ENCODE data around the gene MIOS.

The MIOS gene

DNA sequence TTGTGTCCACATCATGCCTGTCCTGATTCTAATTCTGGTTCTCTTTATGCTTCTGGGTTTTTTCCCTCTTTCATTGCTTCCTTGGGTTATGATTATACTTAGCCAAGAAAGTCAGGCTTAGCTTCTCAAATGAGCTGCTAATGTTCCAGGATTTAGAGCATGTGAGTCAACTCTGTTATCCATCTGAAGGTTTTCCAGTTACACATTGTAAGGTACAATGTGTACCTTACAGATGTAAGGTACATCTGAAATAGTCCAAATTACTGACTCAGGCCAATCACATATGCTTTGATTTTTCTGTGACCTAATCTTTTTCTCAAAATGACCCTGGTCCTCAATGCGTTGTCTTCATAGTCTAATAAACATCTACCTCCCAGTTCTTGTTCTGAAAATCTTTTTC lies 13.3 kb upstream of the MIOS start:
- no peaks in the 10 kb centered on the region for H3K36me3 ChIP-seq (ENCODE audit: control insufficient read depth in 2 of 2, insufficient read depth in 1 of 2, low read length in 2 of 2)
- ChIA-PET POLR2A (no interaction called here), CTCF (no interaction called here)
- no peak for TF ChIP-seq ZNF175 (tag by site-specific recombination; IDR thresholded peaks at IDR 0.05)
- no peak for TF ChIP-seq ZNF280D (tag by site-specific recombination; IDR thresholded peaks at IDR 0.05)
- TF ChIP-seq ZNF169 (tag by site-specific recombination; IDR thresholded peaks at IDR 0.05) = no peak
- no peak for TF ChIP-seq ZNF670 (tag by site-specific recombination; IDR thresholded peaks at IDR 0.05; ENCODE audit: low read depth)
- no peak for TF ChIP-seq ZNF791 (tag by site-specific recombination; IDR thresholded peaks at IDR 0.05)
- TF ChIP-seq, protein P1, sequence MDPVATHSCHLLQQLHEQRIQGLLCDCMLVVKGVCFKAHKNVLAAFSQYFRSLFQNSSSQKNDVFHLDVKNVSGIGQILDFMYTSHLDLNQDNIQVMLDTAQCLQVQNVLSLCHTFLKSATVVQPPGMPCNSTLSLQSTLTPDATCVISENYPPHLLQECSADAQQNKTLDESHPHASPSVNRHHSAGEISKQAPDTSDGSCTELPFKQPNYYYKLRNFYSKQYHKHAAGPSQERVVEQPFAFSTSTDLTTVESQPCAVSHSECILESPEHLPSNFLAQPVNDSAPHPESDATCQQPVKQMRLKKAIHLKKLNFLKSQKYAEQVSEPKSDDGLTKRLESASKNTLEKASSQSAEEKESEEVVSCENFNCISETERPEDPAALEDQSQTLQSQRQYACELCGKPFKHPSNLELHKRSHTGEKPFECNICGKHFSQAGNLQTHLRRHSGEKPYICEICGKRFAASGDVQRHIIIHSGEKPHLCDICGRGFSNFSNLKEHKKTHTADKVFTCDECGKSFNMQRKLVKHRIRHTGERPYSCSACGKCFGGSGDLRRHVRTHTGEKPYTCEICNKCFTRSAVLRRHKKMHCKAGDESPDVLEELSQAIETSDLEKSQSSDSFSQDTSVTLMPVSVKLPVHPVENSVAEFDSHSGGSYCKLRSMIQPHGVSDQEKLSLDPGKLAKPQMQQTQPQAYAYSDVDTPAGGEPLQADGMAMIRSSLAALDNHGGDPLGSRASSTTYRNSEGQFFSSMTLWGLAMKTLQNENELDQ (tag by site-specific recombination; IDR thresholded peaks at IDR 0.05; ENCODE audit: low read depth) = no peak
- TF ChIP-seq ZNF404 (tag by site-specific recombination; IDR thresholded peaks at IDR 0.05) = no peak
- no peak for TF ChIP-seq ZNF501 (tag by site-specific recombination; IDR thresholded peaks at IDR 0.05)
- TF ChIP-seq ZNF423 (tag by site-specific recombination; IDR thresholded peaks at IDR 0.05) = no peak
- TF ChIP-seq ZNF19 (tag by site-specific recombination; IDR thresholded peaks at IDR 0.05; ENCODE audit: low read depth) = no peak
- TF ChIP-seq MYNN (tag by site-specific recombination; IDR thresholded peaks at IDR 0.05; ENCODE audit: borderline replicate concordance) = no peak
- TF ChIP-seq ZBTB20 (tag by site-specific recombination; IDR thresholded peaks at IDR 0.05) = no peak
- no peak for TF ChIP-seq ZNF324 (tag by site-specific recombination; IDR thresholded peaks at IDR 0.05)
- no peak for TF ChIP-seq ZFP37 (tag by site-specific recombination; IDR thresholded peaks at IDR 0.05)
- no peak for TF ChIP-seq ZNF626 (tag by site-specific recombination; IDR thresholded peaks at IDR 0.05)
- no peak for TF ChIP-seq ZNF600 (tag by site-specific recombination; IDR thresholded peaks at IDR 0.05)
- no peak overlapping the region for H3K27ac ChIP-seq (ENCODE audit: extremely low read depth, low read depth, low read length)
- H3K4me1 ChIP-seq (ENCODE audit: control insufficient read depth, insufficient read depth, low read length) = peaks cover 8% of the 10 kb centered on the region
- no peaks in the 10 kb centered on the region for H3K9me3 ChIP-seq (ENCODE audit: control insufficient read depth, insufficient read depth, low read depth, low read length)
- H3K4me3 ChIP-seq (ENCODE audit: low read depth, low read length) = no peak overlapping the region

- CTCF ChIA-PET = no interaction called here
- POLR2A ChIA-PET = no interaction called here
- TF ChIP-seq MEIS1 (CRISPR knock-in tag; IDR thresholded peaks at IDR 0.05; ENCODE audit: borderline replicate concordance) (no peak), ZNF433 (tag by site-specific recombination; IDR thresholded peaks at IDR 0.05; ENCODE audit: low read depth) (no peak), OSR2 (tag by site-specific recombination; IDR thresholded peaks at IDR 0.05) (peak; percentile 76), ZBTB20 (tag by site-specific recombination; IDR thresholded peaks at IDR 0.05) (no peak), KLF1 (tag by site-specific recombination; IDR thresholded peaks at IDR 0.05) (no peak), SP3 (tag by site-specific recombination; IDR thresholded peaks at IDR 0.05) (no peak), SP2 (tag by site-specific recombination; IDR thresholded peaks at IDR 0.05) (0 out of 2 replicates have a peak, but pooled peaks have one; percentile 8), BCL6B (tag by site-specific recombination; IDR thresholded peaks at IDR 0.05) (no peak), KLF8 (tag by site-specific recombination; IDR thresholded peaks at IDR 0.05) (0 out of 2 replicates have a peak, but pooled peaks have one; percentile 34), ZNF112 (tag by site-specific recombination; IDR thresholded peaks at IDR 0.05) (no peak)
- TF ChIP-seq, protein P2, sequence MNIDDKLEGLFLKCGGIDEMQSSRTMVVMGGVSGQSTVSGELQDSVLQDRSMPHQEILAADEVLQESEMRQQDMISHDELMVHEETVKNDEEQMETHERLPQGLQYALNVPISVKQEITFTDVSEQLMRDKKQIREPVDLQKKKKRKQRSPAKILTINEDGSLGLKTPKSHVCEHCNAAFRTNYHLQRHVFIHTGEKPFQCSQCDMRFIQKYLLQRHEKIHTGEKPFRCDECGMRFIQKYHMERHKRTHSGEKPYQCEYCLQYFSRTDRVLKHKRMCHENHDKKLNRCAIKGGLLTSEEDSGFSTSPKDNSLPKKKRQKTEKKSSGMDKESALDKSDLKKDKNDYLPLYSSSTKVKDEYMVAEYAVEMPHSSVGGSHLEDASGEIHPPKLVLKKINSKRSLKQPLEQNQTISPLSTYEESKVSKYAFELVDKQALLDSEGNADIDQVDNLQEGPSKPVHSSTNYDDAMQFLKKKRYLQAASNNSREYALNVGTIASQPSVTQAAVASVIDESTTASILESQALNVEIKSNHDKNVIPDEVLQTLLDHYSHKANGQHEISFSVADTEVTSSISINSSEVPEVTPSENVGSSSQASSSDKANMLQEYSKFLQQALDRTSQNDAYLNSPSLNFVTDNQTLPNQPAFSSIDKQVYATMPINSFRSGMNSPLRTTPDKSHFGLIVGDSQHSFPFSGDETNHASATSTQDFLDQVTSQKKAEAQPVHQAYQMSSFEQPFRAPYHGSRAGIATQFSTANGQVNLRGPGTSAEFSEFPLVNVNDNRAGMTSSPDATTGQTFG (tag by site-specific recombination; IDR thresholded peaks at IDR 0.05; ENCODE audit: borderline replicate concordance) = no peak
- TF ChIP-seq, protein P3, sequence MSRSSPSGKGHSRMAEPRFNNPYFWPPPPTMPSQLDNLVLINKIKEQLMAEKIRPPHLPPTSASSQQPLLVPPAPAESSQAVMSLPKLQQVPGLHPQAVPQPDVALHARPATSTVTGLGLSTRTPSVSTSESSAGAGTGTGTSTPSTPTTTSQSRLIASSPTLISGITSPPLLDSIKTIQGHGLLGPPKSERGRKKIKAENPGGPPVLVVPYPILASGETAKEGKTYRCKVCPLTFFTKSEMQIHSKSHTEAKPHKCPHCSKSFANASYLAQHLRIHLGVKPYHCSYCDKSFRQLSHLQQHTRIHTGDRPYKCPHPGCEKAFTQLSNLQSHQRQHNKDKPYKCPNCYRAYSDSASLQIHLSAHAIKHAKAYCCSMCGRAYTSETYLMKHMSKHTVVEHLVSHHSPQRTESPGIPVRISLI (tag by site-specific recombination; IDR thresholded peaks at IDR 0.05) = 0 out of 2 replicates have a peak, but pooled peaks have one; percentile 34
Observed at GRCh38 chr7:7554021-7554432, 12.7 kb upstream of the MIOS start.

More at GRCh38 chr7:7554021-7554432, 12.7 kb upstream of the MIOS start:
- Histone ChIP-seq H3K4me1 (ENCODE audit: control insufficient read depth, insufficient read depth, low read length) (peaks cover 8% of the 10 kb centered on the region), H3K36me3 (ENCODE audit: control insufficient read depth in 2 of 2, insufficient read depth in 1 of 2, low read length in 2 of 2) (no peaks in the 10 kb centered on the region), H3K9me3 (ENCODE audit: control insufficient read depth, insufficient read depth, low read depth, low read length) (no peaks in the 10 kb centered on the region), H3K27ac (ENCODE audit: extremely low read depth, low read depth, low read length) (no peak overlapping the region), H3K4me3 (ENCODE audit: low read depth, low read length) (no peak overlapping the region)
